ENCODE results near the gene USP25. TPM values are rescaled to one million over a fixed set of nuclear protein-coding genes. Genes with fewer than 3 reads are reported as not detected.
"Not testable (repeated sequence)": the region's sequence is repeated elsewhere in the genome, so short reads cannot be mapped to it uniquely, and the experiment has no call there.

Gene USP25
- total RNA-seq, 1 donor from 2014 or later = 54.5 TPM

GRCh38 chr21:15732290-15732995 is 2.7 kb downstream of the USP25 start:
- no peaks in the 10 kb centered on the region for H3K27me3 ChIP-seq (ENCODE audit: control insufficient read depth, insufficient read depth, low read length)
- peak; percentile 66 for DNase-seq (ENCODE audit: low read depth)
- no peaks in the 10 kb centered on the region for H3K36me3 ChIP-seq (ENCODE audit: control insufficient read depth, insufficient read depth, low read length)
- no peak for TF ChIP-seq CTCF (IDR thresholded peaks at IDR 0.05; ENCODE audit: insufficient read depth, low read length, severe bottlenecking)
- peak overlapping the region; percentile 88 for H3K4me3 ChIP-seq (ENCODE audit: low read depth, low read length)
- FAIRE-seq = no peak

GRCh38 chr21:15732996-15733329 is 3.2 kb downstream of the USP25 start:
- Histone ChIP-seq H3K36me3 (ENCODE audit: control insufficient read depth, insufficient read depth, low read length) (no peaks in the 10 kb centered on the region), H3K4me3 (ENCODE audit: low read depth, low read length) (peak overlapping the region; percentile 88), H3K27me3 (ENCODE audit: control insufficient read depth, insufficient read depth, low read length) (no peaks in the 10 kb centered on the region)
- no peak for DNase-seq (ENCODE audit: low read depth)
- no peak for FAIRE-seq
- no peak for TF ChIP-seq CTCF (IDR thresholded peaks at IDR 0.05; ENCODE audit: insufficient read depth, low read length, severe bottlenecking)

GRCh38 chr21:15735409-15735808 is 5.6 kb downstream of the USP25 start:
- TF ChIP-seq CTCF (IDR thresholded peaks at IDR 0.05; ENCODE audit: insufficient read depth, low read length, severe bottlenecking) = no peak
- DNase-seq (ENCODE audit: low read depth) (no peak), FAIRE-seq (no peak)
- Histone ChIP-seq H3K27me3 (ENCODE audit: control insufficient read depth, insufficient read depth, low read length) (no peaks in the 10 kb centered on the region), H3K4me3 (ENCODE audit: low read depth, low read length) (no peak overlapping the region), H3K36me3 (ENCODE audit: control insufficient read depth, insufficient read depth, low read length) (no peaks in the 10 kb centered on the region)

- H3K4me3 ChIP-seq (ENCODE audit: low read depth, low read length); H3K36me3 ChIP-seq (ENCODE audit: control insufficient read depth, insufficient read depth, low read length); FAIRE-seq; H3K27me3 ChIP-seq (ENCODE audit: control insufficient read depth, insufficient read depth, low read length): not testable (repeated sequence)
- DNase-seq (ENCODE audit: low read depth) = peak; percentile 17
These were observed 6.1 kb downstream of the USP25 start for GRCh38 chr21:15735931-15736330.

GRCh38 chr21:15738779-15739178 is 9.0 kb downstream of the USP25 start:
- not testable (repeated sequence) for DNase-seq (ENCODE audit: low read depth); H3K36me3 ChIP-seq (ENCODE audit: control insufficient read depth, insufficient read depth, low read length); H3K27me3 ChIP-seq (ENCODE audit: control insufficient read depth, insufficient read depth, low read length); H3K4me3 ChIP-seq (ENCODE audit: low read depth, low read length); FAIRE-seq

GRCh38 chr21:15740383-15740782 is 10.6 kb downstream of the USP25 start:
- no peak for TF ChIP-seq CTCF (IDR thresholded peaks at IDR 0.05; ENCODE audit: insufficient read depth, low read length, severe bottlenecking)
- DNase-seq (ENCODE audit: low read depth) (no peak), FAIRE-seq (no peak)
- Histone ChIP-seq H3K4me3 (ENCODE audit: low read depth, low read length) (no peak overlapping the region), H3K27me3 (ENCODE audit: control insufficient read depth, insufficient read depth, low read length) (no peaks in the 10 kb centered on the region), H3K36me3 (ENCODE audit: control insufficient read depth, insufficient read depth, low read length) (no peaks in the 10 kb centered on the region)

GRCh38 chr21:15741510-15741909 is 11.7 kb downstream of the USP25 start:
- Histone ChIP-seq H3K36me3 (ENCODE audit: control insufficient read depth, insufficient read depth, low read length) (no peaks in the 10 kb centered on the region), H3K4me3 (ENCODE audit: low read depth, low read length) (no peak overlapping the region), H3K27me3 (ENCODE audit: control insufficient read depth, insufficient read depth, low read length) (no peaks in the 10 kb centered on the region)
- DNase-seq (ENCODE audit: low read depth) (peak; percentile 64), FAIRE-seq (no peak)
- TF ChIP-seq CTCF (IDR thresholded peaks at IDR 0.05; ENCODE audit: insufficient read depth, low read length, severe bottlenecking) = no peak

All from bronchial epithelial cell (primary cell).